ENCODE data around the gene SLC9A8. TPM values are rescaled to one million over a fixed set of nuclear protein-coding genes. Genes with fewer than 3 reads are reported as not detected.
A peak's percentile ranks its signal among the peaks of the same experiment; 100 is the strongest.

Gene SLC9A8
- total RNA-seq, 1 donor from 2014 or later = 1.6 TPM

DNA sequence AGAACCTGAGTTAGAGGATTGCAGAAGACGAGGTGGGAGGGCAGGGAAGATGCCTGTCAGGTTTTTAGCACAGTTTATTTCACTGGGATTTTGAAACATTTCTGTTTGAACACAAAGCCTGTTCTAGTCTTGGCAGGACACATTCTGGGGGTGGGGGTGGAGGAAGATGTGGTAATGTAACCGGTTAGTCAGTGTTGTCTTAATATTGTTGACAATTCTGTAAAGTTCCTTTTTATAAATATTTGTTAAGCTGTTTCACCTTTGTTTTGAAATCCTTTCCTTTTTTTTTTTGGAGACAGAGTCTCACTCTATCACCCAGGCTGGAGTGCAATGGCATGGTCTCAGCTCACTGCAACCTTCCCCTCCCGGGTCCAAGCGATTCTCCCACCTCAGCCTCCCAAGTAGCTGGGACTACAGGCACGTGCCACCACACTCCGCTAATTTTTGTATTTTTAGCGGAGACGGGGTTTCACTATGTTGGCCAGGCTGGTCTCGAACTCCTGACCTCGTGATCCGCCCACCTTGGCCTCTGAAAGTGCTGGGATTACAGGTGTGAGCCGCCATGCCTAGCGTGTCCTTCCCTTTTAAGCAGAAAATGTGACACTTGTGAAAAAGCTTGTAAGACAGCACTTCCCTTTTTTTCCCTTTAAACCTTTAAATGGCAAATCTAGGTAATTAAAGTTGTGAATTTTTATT is 20.2 kb downstream of the SLC9A8 start:
- H3K4me3 ChIP-seq (ENCODE audit: low read depth, low read length) = no peak overlapping the region
- H3K27me3 ChIP-seq (ENCODE audit: control insufficient read depth, insufficient read depth, low read length) = no peaks in the 10 kb centered on the region
- peak; percentile 79 for DNase-seq (ENCODE audit: low read depth)
- TF ChIP-seq, protein P1, sequence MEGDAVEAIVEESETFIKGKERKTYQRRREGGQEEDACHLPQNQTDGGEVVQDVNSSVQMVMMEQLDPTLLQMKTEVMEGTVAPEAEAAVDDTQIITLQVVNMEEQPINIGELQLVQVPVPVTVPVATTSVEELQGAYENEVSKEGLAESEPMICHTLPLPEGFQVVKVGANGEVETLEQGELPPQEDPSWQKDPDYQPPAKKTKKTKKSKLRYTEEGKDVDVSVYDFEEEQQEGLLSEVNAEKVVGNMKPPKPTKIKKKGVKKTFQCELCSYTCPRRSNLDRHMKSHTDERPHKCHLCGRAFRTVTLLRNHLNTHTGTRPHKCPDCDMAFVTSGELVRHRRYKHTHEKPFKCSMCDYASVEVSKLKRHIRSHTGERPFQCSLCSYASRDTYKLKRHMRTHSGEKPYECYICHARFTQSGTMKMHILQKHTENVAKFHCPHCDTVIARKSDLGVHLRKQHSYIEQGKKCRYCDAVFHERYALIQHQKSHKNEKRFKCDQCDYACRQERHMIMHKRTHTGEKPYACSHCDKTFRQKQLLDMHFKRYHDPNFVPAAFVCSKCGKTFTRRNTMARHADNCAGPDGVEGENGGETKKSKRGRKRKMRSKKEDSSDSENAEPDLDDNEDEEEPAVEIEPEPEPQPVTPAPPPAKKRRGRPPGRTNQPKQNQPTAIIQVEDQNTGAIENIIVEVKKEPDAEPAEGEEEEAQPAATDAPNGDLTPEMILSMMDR (IDR thresholded peaks at IDR 0.05; ENCODE audit: insufficient read depth, low read length, severe bottlenecking) = no peak
- no peaks in the 10 kb centered on the region for H3K36me3 ChIP-seq (ENCODE audit: control insufficient read depth, insufficient read depth, low read length)
- no peak for FAIRE-seq

DNA sequence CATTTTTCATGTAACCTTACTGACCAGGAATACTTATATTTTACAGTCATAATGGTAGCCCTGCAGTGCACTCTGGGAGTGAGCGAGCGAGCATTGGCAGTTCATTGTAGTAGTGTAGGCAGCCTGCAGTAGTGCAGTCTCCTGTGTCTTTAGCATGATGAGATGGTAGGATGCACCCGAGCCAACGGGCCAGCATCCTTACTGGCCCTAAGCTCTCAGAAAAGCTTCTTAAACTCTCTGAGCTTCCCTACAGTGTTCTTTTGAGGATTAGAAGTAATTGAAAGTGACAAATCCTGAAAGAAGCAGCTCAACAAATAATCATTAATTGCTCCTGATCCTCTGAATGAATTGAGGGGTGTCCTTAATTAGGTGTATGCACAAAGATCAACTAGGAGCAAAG is 20.9 kb downstream of the SLC9A8 start:
- FAIRE-seq (no peak), DNase-seq (ENCODE audit: low read depth) (no peak)
- no peaks in the 10 kb centered on the region for H3K27me3 ChIP-seq (ENCODE audit: control insufficient read depth, insufficient read depth, low read length)
- TF ChIP-seq, protein P1 (IDR thresholded peaks at IDR 0.05; ENCODE audit: insufficient read depth, low read length, severe bottlenecking) = no peak
- no peaks in the 10 kb centered on the region for H3K36me3 ChIP-seq (ENCODE audit: control insufficient read depth, insufficient read depth, low read length)
- no peak overlapping the region for H3K4me3 ChIP-seq (ENCODE audit: low read depth, low read length)

DNA sequence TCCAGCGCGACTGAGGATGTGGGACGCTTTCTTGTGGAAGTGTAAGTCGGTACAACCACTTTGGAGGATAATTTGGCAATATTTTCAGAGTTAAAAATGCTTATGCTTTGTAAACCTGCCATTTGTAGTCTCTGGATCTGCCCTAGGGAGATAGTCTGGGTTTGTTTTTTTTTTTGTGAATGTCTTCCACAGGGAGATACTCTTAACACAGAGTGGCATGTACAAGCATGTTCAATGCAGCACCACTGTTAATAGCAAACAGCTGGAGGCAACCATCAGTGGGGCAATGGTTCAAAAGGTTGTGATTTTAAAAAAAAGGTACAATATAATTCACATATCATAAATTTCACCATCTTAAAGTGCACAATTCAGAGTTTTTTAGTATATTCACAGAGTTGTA is 22.4 kb downstream of the SLC9A8 start:
- TF ChIP-seq, protein P1 (IDR thresholded peaks at IDR 0.05; ENCODE audit: insufficient read depth, low read length, severe bottlenecking) = no peak
- FAIRE-seq (no peak), DNase-seq (ENCODE audit: low read depth) (peak; percentile 70)
- Histone ChIP-seq H3K36me3 (ENCODE audit: control insufficient read depth, insufficient read depth, low read length) (no peaks in the 10 kb centered on the region), H3K4me3 (ENCODE audit: low read depth, low read length) (no peak overlapping the region), H3K27me3 (ENCODE audit: control insufficient read depth, insufficient read depth, low read length) (no peaks in the 10 kb centered on the region)

DNA sequence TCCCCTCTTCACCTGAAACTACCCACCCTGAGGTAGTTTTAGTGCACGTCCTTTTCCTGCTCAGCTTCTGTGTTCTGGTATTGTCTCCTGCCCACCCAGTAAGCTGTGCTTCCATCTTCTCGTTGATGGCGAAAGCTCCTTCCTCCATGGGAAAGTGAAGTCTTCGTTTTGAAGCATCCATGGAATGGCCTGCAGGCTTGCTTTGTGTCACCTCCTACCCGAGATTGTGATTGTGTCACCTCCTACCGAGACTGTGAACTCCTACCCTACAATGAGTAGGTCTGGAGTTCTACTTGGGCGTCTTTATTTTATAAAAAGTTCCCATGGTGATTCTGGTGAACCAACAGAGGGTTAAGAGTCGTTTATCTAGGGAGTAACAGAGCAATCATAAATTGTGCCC is 25.9 kb downstream of the SLC9A8 start:
- DNase-seq (ENCODE audit: low read depth) (no peak), FAIRE-seq (no peak)
- TF ChIP-seq, protein P1 (IDR thresholded peaks at IDR 0.05; ENCODE audit: insufficient read depth, low read length, severe bottlenecking) = no peak
- Histone ChIP-seq H3K36me3 (ENCODE audit: control insufficient read depth, insufficient read depth, low read length) (no peaks in the 10 kb centered on the region), H3K27me3 (ENCODE audit: control insufficient read depth, insufficient read depth, low read length) (no peaks in the 10 kb centered on the region), H3K4me3 (ENCODE audit: low read depth, low read length) (no peak overlapping the region)

DNA sequence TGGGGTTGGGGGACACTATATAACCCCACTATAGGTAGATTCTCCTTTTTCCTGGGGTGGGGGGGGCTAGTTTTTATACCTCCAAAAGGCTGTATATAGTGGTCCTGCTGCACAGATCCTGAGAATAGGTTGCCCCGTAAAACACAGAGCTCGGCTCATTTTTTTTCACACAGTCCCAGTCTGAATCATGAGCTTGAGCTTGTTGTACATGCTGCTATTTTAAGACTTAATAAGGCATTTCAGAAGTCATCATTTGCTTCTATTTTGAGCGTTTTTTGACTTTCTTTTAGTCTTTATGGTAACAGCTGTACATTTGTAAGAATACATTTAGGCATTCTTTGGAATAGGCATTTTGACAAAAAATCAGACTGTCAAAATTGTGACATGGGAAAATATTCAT is 30.5 kb downstream of the SLC9A8 start:
- FAIRE-seq = no peak
- no peaks in the 10 kb centered on the region for H3K36me3 ChIP-seq (ENCODE audit: control insufficient read depth, insufficient read depth, low read length)
- H3K27me3 ChIP-seq (ENCODE audit: control insufficient read depth, insufficient read depth, low read length) = no peaks in the 10 kb centered on the region
- H3K4me3 ChIP-seq (ENCODE audit: low read depth, low read length) = no peak overlapping the region
- DNase-seq (ENCODE audit: low read depth) = no peak
- TF ChIP-seq, protein P1 (IDR thresholded peaks at IDR 0.05; ENCODE audit: insufficient read depth, low read length, severe bottlenecking) = no peak
